Tibial nerve (tissue), 4 donors: Measurements from ENCODE around the gene TRIM3.

Source experiments
- EP300 ChIP-seq, 2 donors: sonication (generic); formaldehyde crosslinking; IDR thresholded peaks; one replicate each; pipeline ENCODE4 v1.6.1; 2017; ENCODE audit warnings: antibody characterized with exemption in 2 of 2, mild to moderate bottlenecking in 1 of 2
- POLR2A ChIP-seq, 2 donors: fragments of 450-650 bp; IDR thresholded peaks; one replicate each; pipeline ENCODE4 v1.6.1; 2017; ENCODE audit warnings: antibody characterized with exemption in 2 of 2, mild to moderate bottlenecking in 2 of 2, moderate library complexity in 2 of 2
- TF ChIP-seq, protein P1 (sequence below), 5 experiments: fragments of 200-600 bp in 3 of 5; fragments of 450-650 bp in 2 of 5; sonication (generic) in 3 of 5; IDR thresholded peaks; one replicate each; pipeline ENCODE4 v1.5.1; 2016 to 2019; ENCODE audit warnings: antibody characterized with exemption in 5 of 5, mild to moderate bottlenecking in 3 of 5, moderate library complexity in 2 of 5

DNA sequence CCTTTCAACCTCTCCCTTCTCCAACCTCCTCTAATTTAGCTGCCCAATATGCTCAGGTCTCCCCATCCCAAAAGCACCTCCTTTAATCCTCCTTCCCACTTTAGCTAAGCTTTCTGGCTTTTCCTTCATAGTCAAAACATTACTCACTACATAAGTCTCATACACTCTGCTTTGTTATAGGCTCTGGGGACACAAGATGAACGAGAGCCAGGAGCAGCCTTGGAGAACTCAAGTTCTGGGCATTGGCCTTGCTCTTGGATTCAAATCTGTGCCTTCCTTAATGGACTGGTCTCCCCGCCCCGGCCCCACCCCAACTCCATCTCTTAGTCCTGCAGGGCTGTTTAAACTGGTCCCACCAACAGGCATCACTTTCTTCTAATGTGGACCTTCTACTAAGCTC lies 21.5 kb downstream of the TRIM3 start:
- TF ChIP-seq, protein P1, sequence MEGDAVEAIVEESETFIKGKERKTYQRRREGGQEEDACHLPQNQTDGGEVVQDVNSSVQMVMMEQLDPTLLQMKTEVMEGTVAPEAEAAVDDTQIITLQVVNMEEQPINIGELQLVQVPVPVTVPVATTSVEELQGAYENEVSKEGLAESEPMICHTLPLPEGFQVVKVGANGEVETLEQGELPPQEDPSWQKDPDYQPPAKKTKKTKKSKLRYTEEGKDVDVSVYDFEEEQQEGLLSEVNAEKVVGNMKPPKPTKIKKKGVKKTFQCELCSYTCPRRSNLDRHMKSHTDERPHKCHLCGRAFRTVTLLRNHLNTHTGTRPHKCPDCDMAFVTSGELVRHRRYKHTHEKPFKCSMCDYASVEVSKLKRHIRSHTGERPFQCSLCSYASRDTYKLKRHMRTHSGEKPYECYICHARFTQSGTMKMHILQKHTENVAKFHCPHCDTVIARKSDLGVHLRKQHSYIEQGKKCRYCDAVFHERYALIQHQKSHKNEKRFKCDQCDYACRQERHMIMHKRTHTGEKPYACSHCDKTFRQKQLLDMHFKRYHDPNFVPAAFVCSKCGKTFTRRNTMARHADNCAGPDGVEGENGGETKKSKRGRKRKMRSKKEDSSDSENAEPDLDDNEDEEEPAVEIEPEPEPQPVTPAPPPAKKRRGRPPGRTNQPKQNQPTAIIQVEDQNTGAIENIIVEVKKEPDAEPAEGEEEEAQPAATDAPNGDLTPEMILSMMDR (IDR thresholded peaks at IDR 0.05) = no peak
- TF ChIP-seq POLR2A (IDR thresholded peaks at IDR 0.05) = no peak
- TF ChIP-seq EP300 (IDR thresholded peaks at IDR 0.05) = no peak
